ENCODE measurements around the gene CDHR2. TPM values are rescaled to one million over a fixed set of nuclear protein-coding genes. Genes with fewer than 3 reads are reported as not detected.

The CDHR2 gene
- total RNA-seq, 6 experiments from 2014 or later = not detected

DNA sequence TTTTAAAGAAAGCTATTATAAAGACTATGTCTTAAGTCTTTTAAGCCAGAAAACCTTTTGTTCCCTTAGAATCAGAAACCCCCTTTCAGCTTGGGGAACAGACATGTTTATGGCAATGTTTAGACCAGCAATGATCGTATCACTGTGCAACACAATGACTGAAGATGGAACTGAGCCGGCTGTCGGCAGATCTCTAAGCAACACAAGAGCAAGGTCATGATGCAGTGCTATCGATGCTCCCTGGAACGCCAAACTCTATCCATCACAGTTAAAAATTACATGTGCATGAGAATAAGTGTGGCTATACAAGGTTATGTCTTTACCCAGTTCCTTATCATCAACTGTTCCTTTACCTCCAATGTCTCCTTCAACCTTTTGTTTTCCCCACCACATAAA, 10.2 kb upstream of the CDHR2 start:
- Mint-ChIP-seq H3K27me3 (ENCODE audit: insufficient read depth) (peaks cover 8% of the 10 kb centered on the region), H3K9me3 (no peaks in the 10 kb centered on the region), H3K4me1 (ENCODE audit: low read depth) (peaks cover 43% of the 10 kb centered on the region), H3K27ac (no peak overlapping the region), H3K36me3 (ENCODE audit: low read depth) (no peaks in the 10 kb centered on the region), H3K4me3 (no peak overlapping the region)
- no peak for DNase-seq
- TF ChIP-seq, protein P1, sequence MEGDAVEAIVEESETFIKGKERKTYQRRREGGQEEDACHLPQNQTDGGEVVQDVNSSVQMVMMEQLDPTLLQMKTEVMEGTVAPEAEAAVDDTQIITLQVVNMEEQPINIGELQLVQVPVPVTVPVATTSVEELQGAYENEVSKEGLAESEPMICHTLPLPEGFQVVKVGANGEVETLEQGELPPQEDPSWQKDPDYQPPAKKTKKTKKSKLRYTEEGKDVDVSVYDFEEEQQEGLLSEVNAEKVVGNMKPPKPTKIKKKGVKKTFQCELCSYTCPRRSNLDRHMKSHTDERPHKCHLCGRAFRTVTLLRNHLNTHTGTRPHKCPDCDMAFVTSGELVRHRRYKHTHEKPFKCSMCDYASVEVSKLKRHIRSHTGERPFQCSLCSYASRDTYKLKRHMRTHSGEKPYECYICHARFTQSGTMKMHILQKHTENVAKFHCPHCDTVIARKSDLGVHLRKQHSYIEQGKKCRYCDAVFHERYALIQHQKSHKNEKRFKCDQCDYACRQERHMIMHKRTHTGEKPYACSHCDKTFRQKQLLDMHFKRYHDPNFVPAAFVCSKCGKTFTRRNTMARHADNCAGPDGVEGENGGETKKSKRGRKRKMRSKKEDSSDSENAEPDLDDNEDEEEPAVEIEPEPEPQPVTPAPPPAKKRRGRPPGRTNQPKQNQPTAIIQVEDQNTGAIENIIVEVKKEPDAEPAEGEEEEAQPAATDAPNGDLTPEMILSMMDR (IDR thresholded peaks at IDR 0.05) = no peak

DNA sequence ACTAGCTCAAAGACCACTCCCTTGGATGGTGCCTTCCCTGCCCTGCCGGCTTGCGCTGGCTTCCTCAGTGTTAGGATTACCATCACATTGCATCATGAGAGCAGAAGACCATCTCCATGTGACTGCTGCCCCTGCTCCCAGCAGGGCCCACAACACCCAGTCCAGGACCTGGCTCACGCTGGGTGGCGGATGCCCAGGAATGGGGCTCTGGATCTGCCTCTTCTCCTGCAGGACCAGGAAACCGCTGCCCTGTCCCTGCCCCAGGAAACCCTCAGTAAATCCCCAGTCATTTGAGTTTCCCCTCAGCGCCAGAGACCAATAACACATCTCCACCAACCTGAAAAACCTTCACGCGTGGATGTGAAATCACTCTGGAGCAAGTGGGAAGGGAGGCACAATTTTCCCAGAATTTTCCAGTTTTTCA, 8.7 kb upstream of the CDHR2 start:
- Mint-ChIP-seq H3K27me3 (ENCODE audit: insufficient read depth) (peaks cover 8% of the 10 kb centered on the region), H3K36me3 (ENCODE audit: low read depth) (no peaks in the 10 kb centered on the region), H3K4me1 (ENCODE audit: low read depth) (peaks cover 28% of the 10 kb centered on the region), H3K27ac (no peak overlapping the region), H3K9me3 (no peaks in the 10 kb centered on the region), H3K4me3 (no peak overlapping the region)
- TF ChIP-seq, protein P1 (IDR thresholded peaks at IDR 0.05) = no peak
- no peak for DNase-seq

DNA sequence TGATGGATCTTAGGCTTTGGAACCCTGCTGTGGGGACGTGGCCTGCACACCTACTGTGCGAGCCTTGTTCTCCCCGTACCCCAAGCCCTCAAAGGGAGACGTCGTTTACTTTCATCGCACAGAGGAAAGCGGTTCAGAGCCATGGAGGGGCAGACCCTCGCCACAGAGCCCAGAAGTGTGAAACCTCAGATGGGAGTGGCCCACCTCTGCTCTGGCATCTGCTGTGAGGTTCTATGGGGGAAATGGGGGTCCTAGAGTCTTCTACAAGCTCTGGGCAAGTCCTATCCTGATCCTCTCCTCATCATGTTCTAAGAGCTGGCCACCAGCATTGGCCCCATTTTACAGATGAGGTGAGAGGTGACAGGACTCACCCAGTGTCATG, 8.2 kb upstream of the CDHR2 start:
- TF ChIP-seq, protein P1 (IDR thresholded peaks at IDR 0.05) = no peak
- no peak overlapping the region for H3K27ac Mint-ChIP-seq

DNA sequence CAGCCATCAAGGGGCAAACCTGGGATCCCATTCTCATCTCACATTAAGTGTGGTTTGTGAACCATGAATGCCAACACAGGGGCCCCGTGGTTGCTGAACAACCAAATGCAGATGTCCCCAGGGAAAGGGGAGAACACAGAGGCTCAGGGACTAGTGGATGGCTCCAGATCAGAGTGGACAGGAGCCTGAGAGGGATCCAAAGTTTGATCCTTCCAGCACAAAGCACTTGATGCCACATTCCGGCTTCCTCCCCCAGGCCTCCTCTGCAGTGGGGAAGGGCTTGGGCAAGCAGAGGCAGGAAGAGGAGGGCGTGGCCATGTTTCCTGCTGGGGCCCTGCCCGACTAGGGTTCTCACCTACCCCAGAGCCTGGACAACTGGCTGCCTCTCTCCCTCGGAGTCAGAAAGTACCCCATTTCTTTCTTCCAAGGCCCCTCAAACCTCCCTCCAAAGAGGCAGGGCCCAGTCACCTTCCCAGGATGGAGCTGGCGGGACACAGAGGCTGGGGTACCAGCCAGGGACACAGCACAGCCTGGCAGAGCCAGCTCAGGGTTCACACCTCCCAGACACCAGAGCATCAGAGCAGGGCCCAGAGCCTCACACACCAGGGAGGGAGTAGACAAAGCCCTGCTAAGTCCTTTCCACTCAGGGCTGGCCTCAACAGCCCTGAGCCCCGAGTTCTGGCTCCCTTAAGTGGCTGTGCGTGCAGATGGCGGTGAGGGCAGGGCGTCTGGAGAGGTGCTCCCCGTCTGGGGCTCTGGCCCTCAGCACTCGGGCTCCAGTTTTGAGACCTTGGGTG, 7.6 kb upstream of the CDHR2 start:
- Mint-ChIP-seq H3K27me3 (ENCODE audit: insufficient read depth) (peaks cover 8% of the 10 kb centered on the region), H3K9me3 (no peaks in the 10 kb centered on the region), H3K27ac (no peak overlapping the region; the same call in 1 of the 2 replicates), H3K4me1 (ENCODE audit: low read depth) (peaks cover 21% of the 10 kb centered on the region), H3K4me3 (peak overlapping the region; percentile 57), H3K36me3 (ENCODE audit: low read depth) (no peaks in the 10 kb centered on the region)
- no peak for DNase-seq
- TF ChIP-seq, protein P1 (IDR thresholded peaks at IDR 0.05) = no peak

More for the DNA sequence above, 8.2 kb upstream of the CDHR2 start:
- Mint-ChIP-seq H3K4me3 (no peak overlapping the region), H3K9me3 (no peaks in the 10 kb centered on the region), H3K36me3 (ENCODE audit: low read depth) (no peaks in the 10 kb centered on the region), H3K4me1 (ENCODE audit: low read depth) (peaks cover 23% of the 10 kb centered on the region), H3K27me3 (ENCODE audit: insufficient read depth) (peaks cover 8% of the 10 kb centered on the region)
- DNase-seq = no peak

DNA sequence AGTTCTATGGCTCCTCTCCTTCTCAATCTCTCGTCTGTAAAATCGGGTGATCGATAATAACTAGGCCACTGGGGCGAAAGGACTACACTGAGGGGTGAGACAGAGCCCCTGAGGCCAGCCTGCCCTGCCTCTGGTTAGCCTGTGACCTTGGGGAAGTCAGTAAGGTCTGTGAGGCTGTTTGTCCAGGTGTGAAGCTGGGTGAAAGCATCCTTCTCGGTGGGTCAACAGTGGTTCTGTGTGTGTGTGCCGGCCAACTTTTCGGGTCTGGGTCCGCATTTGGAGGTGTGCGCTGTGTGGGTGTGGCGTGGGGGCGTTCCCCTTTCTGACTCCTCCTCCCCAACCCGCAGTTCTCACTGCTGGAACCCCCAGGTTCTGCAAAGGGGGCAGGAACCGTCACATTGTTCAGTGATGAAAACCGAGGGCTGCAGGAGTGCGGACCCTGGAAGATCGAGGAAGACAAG, 7.0 kb upstream of the CDHR2 start:
- TF ChIP-seq, protein P1 (IDR thresholded peaks at IDR 0.05) = no peak
- no peak overlapping the region for H3K27ac Mint-ChIP-seq
- H3K9me3 Mint-ChIP-seq = no peaks in the 10 kb centered on the region
- DNase-seq = no peak
- no peaks in the 10 kb centered on the region for H3K36me3 Mint-ChIP-seq (ENCODE audit: low read depth)
- peaks cover 8% of the 10 kb centered on the region for H3K27me3 Mint-ChIP-seq (ENCODE audit: insufficient read depth)
- H3K4me3 Mint-ChIP-seq = peak overlapping the region; percentile 57
- peaks cover 21% of the 10 kb centered on the region for H3K4me1 Mint-ChIP-seq (ENCODE audit: low read depth)
